HepG2 (cell line): ENCODE results near the gene POLN.

ENCODE experiments used
- CHCHD3 ChIP-seq: sonication (generic); formaldehyde crosslinking; IDR thresholded peaks from 2 replicates; pipeline ENCODE4 v1.8.0; 2022; ENCODE audit warnings: mild to moderate bottlenecking, missing genetic modification reagents, moderate library complexity
- KLF13 ChIP-seq: sonication (generic); formaldehyde crosslinking; IDR thresholded peaks from 2 replicates; pipeline ENCODE4 v1.4.0; 2020; ENCODE audit warnings: mild to moderate bottlenecking, missing genetic modification reagents
- NFRKB ChIP-seq: fragments of 450-650 bp; IDR thresholded peaks from 2 replicates; pipeline ENCODE4 v1.6.1; 2017
- SP2 ChIP-seq: sonication (generic); formaldehyde crosslinking; IDR thresholded peaks from 2 replicates; pipeline ENCODE4 v1.5.1; 2020; ENCODE audit warnings: mild to moderate bottlenecking, missing genetic modification reagents
- SRF ChIP-seq: IDR thresholded peaks from 2 replicates; pipeline ENCODE4 v1.6.1; 2011; ENCODE audit warnings: mild to moderate bottlenecking, low read depth, low read length, moderate library complexity
- TGIF2 ChIP-seq: IDR thresholded peaks from 2 replicates; pipeline ENCODE4 v1.6.1; 2016; ENCODE audit warnings: control low read depth, missing compliant biosample characterization
- ZNF556 ChIP-seq: sonication (generic); formaldehyde crosslinking; IDR thresholded peaks from 2 replicates; pipeline ENCODE4 v1.4.0; 2020; ENCODE audit warnings: mild to moderate bottlenecking, missing genetic modification reagents, borderline replicate concordance
- TF ChIP-seq, protein P1 (sequence below): sonication (generic); formaldehyde crosslinking; IDR thresholded peaks from 2 replicates; pipeline ENCODE4 v1.5.0; 2020; ENCODE audit warnings: mild to moderate bottlenecking, missing genetic modification reagents, moderate library complexity
- TF ChIP-seq, protein P2 (sequence below): sonication (generic); formaldehyde crosslinking; IDR thresholded peaks from 2 replicates; pipeline ENCODE4 v1.5.0; 2020; ENCODE audit warnings: mild to moderate bottlenecking, missing genetic modification reagents

DNA sequence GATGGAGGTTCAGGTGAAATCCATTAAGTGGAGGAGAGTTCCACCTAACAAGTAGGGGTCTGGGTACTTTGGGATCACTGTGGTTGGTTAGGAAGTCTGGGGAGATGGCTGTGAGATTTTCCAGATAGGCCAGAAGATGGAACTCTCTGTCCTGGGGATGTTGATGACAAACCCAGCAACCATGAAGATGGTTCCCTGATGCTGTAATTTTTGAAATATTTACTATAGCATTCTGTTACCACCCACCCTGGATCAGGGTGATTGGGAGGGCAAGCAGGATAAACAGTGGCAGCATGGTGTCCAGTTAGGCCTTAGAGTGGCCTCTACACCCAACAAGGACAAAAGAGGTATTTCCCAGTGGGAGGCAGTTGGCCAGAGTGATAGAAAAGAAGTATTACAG lies 217.2 kb downstream of the POLN start:
- TF ChIP-seq SRF, result no peak
- TF ChIP-seq, protein P1, sequence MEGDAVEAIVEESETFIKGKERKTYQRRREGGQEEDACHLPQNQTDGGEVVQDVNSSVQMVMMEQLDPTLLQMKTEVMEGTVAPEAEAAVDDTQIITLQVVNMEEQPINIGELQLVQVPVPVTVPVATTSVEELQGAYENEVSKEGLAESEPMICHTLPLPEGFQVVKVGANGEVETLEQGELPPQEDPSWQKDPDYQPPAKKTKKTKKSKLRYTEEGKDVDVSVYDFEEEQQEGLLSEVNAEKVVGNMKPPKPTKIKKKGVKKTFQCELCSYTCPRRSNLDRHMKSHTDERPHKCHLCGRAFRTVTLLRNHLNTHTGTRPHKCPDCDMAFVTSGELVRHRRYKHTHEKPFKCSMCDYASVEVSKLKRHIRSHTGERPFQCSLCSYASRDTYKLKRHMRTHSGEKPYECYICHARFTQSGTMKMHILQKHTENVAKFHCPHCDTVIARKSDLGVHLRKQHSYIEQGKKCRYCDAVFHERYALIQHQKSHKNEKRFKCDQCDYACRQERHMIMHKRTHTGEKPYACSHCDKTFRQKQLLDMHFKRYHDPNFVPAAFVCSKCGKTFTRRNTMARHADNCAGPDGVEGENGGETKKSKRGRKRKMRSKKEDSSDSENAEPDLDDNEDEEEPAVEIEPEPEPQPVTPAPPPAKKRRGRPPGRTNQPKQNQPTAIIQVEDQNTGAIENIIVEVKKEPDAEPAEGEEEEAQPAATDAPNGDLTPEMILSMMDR (CRISPR knock-in tag), result no peak
- TF ChIP-seq, protein P2, sequence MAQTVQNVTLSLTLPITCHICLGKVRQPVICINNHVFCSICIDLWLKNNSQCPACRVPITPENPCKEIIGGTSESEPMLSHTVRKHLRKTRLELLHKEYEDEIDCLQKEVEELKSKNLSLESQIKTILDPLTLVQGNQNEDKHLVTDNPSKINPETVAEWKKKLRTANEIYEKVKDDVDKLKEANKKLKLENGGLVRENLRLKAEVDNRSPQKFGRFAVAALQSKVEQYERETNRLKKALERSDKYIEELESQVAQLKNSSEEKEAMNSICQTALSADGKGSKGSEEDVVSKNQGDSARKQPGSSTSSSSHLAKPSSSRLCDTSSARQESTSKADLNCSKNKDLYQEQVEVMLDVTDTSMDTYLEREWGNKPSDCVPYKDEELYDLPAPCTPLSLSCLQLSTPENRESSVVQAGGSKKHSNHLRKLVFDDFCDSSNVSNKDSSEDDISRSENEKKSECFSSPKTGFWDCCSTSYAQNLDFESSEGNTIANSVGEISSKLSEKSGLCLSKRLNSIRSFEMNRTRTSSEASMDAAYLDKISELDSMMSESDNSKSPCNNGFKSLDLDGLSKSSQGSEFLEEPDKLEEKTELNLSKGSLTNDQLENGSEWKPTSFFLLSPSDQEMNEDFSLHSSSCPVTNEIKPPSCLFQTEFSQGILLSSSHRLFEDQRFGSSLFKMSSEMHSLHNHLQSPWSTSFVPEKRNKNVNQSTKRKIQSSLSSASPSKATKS (CRISPR knock-in tag), result no peak
- TF ChIP-seq ZNF556 (CRISPR knock-in tag), result no peak
- no peak for TF ChIP-seq NFRKB
- no peak for TF ChIP-seq CHCHD3 (CRISPR knock-in tag)
- no peak for TF ChIP-seq KLF13 (CRISPR knock-in tag)
- no peak for TF ChIP-seq SP2 (CRISPR knock-in tag)
- TF ChIP-seq TGIF2, result no peak
